ENCODE measurements around the gene ANXA2R. TPM values are rescaled to one million over a fixed set of nuclear protein-coding genes. Genes with fewer than 3 reads are reported as not detected.
"Not testable (repeated sequence)": the region's sequence is repeated elsewhere in the genome, so short reads cannot be mapped to it uniquely, and the experiment has no call there.

Gene ANXA2R
- total and polyA plus RNA-seq, 4 donors = 0.49 to 2.0 (median 0.71) TPM

DNA sequence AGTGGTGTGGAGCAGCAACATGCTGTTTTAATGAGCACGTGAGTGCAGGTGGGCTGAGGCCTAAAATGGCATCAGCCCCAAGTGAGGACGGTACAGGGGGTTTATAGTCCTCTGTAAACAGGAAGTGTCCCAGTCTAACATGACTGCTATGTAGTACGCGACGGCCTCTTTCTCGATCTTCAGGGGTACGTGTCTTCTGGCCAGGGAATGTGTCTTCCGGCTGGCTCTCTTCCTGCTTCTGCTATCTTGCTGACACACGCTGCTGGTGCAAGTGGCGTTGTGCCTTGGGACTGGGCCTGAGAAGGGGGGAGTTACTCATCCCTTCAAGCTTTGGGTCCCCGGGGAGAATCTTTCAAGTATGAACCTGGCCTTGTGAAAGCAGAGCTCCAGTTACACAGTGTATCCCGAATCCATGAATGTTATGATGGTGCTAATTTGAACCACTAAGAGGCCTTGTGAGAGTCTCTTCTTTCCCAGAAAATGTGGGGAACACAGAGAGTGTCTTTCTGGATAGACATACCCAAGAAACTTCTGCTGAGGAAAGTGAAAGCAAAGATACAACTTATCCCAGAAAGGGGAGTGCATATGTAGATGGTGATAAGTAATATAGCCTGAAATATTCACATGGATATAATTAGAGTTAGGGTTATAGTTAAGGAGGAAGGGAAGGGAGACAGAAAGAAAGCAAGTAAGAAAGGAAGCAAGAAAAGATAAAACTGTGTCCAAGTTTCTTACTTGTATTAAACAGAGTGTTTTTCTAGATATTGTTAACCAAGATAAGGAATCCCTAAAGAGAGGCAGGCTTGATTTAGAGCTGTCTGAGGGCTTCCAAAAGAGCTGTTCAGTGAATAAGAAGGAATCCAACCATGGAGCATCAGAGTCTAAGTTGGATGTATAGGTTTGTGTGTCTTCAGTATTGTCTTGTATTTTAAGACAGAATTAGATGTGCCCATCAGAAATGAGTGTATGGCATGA, 35.5 kb upstream of the ANXA2R start (continued):
- TF ChIP-seq CTCF (IDR thresholded peaks at IDR 0.05; ENCODE audit: low read depth, low read length, missing input control) = no peak

- no peak overlapping the region for H3K4me3 ChIP-seq (ENCODE audit: low read depth in 1 of 3, low read length in 3 of 3)
- no peak for TF ChIP-seq RAD21 (IDR thresholded peaks at IDR 0.05)
- no peak for TF ChIP-seq EGR1 (IDR thresholded peaks at IDR 0.05; ENCODE audit: low read depth in 2 of 2)
- no peak for TF ChIP-seq FOXA2 (IDR thresholded peaks at IDR 0.05)
- TF ChIP-seq, protein P1, sequence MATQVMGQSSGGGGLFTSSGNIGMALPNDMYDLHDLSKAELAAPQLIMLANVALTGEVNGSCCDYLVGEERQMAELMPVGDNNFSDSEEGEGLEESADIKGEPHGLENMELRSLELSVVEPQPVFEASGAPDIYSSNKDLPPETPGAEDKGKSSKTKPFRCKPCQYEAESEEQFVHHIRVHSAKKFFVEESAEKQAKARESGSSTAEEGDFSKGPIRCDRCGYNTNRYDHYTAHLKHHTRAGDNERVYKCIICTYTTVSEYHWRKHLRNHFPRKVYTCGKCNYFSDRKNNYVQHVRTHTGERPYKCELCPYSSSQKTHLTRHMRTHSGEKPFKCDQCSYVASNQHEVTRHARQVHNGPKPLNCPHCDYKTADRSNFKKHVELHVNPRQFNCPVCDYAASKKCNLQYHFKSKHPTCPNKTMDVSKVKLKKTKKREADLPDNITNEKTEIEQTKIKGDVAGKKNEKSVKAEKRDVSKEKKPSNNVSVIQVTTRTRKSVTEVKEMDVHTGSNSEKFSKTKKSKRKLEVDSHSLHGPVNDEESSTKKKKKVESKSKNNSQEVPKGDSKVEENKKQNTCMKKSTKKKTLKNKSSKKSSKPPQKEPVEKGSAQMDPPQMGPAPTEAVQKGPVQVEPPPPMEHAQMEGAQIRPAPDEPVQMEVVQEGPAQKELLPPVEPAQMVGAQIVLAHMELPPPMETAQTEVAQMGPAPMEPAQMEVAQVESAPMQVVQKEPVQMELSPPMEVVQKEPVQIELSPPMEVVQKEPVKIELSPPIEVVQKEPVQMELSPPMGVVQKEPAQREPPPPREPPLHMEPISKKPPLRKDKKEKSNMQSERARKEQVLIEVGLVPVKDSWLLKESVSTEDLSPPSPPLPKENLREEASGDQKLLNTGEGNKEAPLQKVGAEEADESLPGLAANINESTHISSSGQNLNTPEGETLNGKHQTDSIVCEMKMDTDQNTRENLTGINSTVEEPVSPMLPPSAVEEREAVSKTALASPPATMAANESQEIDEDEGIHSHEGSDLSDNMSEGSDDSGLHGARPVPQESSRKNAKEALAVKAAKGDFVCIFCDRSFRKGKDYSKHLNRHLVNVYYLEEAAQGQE (IDR thresholded peaks at IDR 0.05) = no peak
- no peak for TF ChIP-seq HNF4A (conservative IDR thresholded peaks at IDR 0.05)
- no peak for TF ChIP-seq YY1 (IDR thresholded peaks at IDR 0.05)
- no peak for TF ChIP-seq GABPA (IDR thresholded peaks at IDR 0.05 in 1 of 2, conservative IDR thresholded peaks at IDR 0.05 in 1 of 2)
- H3K9ac ChIP-seq (ENCODE audit: low read depth in 1 of 2, low read length in 2 of 2) = no peak overlapping the region
- no peaks in the 10 kb centered on the region for H3K27me3 ChIP-seq (ENCODE audit: control insufficient read depth in 4 of 4, insufficient read depth in 4 of 4, low read length in 3 of 4)
- no peaks in the 10 kb centered on the region for H3K9me3 ChIP-seq (ENCODE audit: control insufficient read depth in 4 of 4, low read length in 3 of 4)
- H3K27ac ChIP-seq (ENCODE audit: low read depth in 1 of 2, low read length in 2 of 2) = peak overlapping the region; percentile 21 to 57
- peaks cover 0 to 14% (median 9%) of the 10 kb centered on the region in 4 donors for H3K4me1 ChIP-seq (ENCODE audit: control insufficient read depth in 4 of 4, insufficient read depth in 4 of 4, low read length in 3 of 4)
- no peak for DNase-seq (ENCODE audit: low spot score)
- WGBS = 97% methylated on average over 9 of the region's 9 CpGs
- H3K36me3 ChIP-seq (ENCODE audit: control insufficient read depth in 4 of 4, insufficient read depth in 3 of 4, low read depth in 1 of 4, low read length in 3 of 4) = peaks cover 0 to 11% (median 8%) of the 10 kb centered on the region in 4 donors
Observed at GRCh38 chr5:43074987-43075318, 34.8 kb upstream of the ANXA2R start.

- no peak overlapping the region for H3K27ac ChIP-seq (ENCODE audit: low read depth in 1 of 2, low read length in 2 of 2)
- no peak overlapping the region for H3K9ac ChIP-seq (ENCODE audit: low read depth in 1 of 2, low read length in 2 of 2)
- H3K4me1 ChIP-seq (ENCODE audit: control insufficient read depth in 4 of 4, insufficient read depth in 4 of 4, low read length in 3 of 4) = peaks cover 0 to 16% (median 10%) of the 10 kb centered on the region in 4 donors
- TF ChIP-seq, protein P2, sequence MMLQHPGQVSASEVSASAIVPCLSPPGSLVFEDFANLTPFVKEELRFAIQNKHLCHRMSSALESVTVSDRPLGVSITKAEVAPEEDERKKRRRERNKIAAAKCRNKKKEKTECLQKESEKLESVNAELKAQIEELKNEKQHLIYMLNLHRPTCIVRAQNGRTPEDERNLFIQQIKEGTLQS (IDR thresholded peaks at IDR 0.05) = no peak
- TF ChIP-seq, protein P3, sequence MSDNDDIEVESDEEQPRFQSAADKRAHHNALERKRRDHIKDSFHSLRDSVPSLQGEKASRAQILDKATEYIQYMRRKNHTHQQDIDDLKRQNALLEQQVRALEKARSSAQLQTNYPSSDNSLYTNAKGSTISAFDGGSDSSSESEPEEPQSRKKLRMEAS (IDR thresholded peaks at IDR 0.05) = no peak
- no peak for TF ChIP-seq HNF4G (IDR thresholded peaks at IDR 0.05)
- TF ChIP-seq CTCF (IDR thresholded peaks at IDR 0.05; ENCODE audit: low read depth, low read length, missing input control) = peak; percentile 65
- no peak for TF ChIP-seq GABPA (IDR thresholded peaks at IDR 0.05 in 1 of 2, conservative IDR thresholded peaks at IDR 0.05 in 1 of 2)
- no peak for TF ChIP-seq JUND (IDR thresholded peaks at IDR 0.05)
- peak; percentile 79 to 90 for TF ChIP-seq RAD21 (IDR thresholded peaks at IDR 0.05)
- peak; percentile 50 for DNase-seq (ENCODE audit: low spot score)
- WGBS = 95% methylated on average over 12 of the region's 12 CpGs
- no peaks in the 10 kb centered on the region for H3K9me3 ChIP-seq (ENCODE audit: control insufficient read depth in 4 of 4, low read length in 3 of 4)
- H3K36me3 ChIP-seq (ENCODE audit: control insufficient read depth in 4 of 4, insufficient read depth in 3 of 4, low read depth in 1 of 4, low read length in 3 of 4) = peaks cover 0 to 11% (median 8%) of the 10 kb centered on the region in 4 donors
- H3K27me3 ChIP-seq (ENCODE audit: control insufficient read depth in 4 of 4, insufficient read depth in 4 of 4, low read length in 3 of 4) = no peaks in the 10 kb centered on the region
- no peak overlapping the region for H3K4me3 ChIP-seq (ENCODE audit: low read depth in 1 of 3, low read length in 3 of 3)
Observed at GRCh38 chr5:43073597-43074546, 33.8 kb upstream of the ANXA2R start.

GRCh38 chr5:43069401-43069720, 29.2 kb upstream of the ANXA2R start:
- Histone ChIP-seq H3K36me3 (ENCODE audit: control insufficient read depth in 4 of 4, insufficient read depth in 3 of 4, low read depth in 1 of 4, low read length in 3 of 4) (peaks cover 0 to 11% (median 8%) of the 10 kb centered on the region in 4 donors), H3K4me1 (ENCODE audit: control insufficient read depth in 4 of 4, insufficient read depth in 4 of 4, low read length in 3 of 4) (peaks cover 2 to 24% (median 17%) of the 10 kb centered on the region in 4 donors)
- not testable (repeated sequence) for DNase-seq (ENCODE audit: low spot score); H3K9ac ChIP-seq (ENCODE audit: low read depth in 1 of 2, low read length in 2 of 2); H3K27me3 ChIP-seq (ENCODE audit: control insufficient read depth in 4 of 4, insufficient read depth in 4 of 4, low read length in 3 of 4); H3K4me3 ChIP-seq (ENCODE audit: low read depth in 1 of 3, low read length in 3 of 3); H3K27ac ChIP-seq (ENCODE audit: low read depth in 1 of 2, low read length in 2 of 2); H3K9me3 ChIP-seq (ENCODE audit: control insufficient read depth in 4 of 4, low read length in 3 of 4)
- 96% methylated on average over 3 of the region's 3 CpGs for WGBS

Measured in liver (tissue), 9 donors.